GM12874 (cell line): Measurements from ENCODE around the gene ASAP2.

Experiments
- CTCF ChIP-seq: IDR thresholded peaks from 2 replicates; pipeline ENCODE4 v1.5.1; 2011; ENCODE audit warnings: low read depth, mild to moderate bottlenecking, control low read depth, low read length, moderate library complexity; ENCODE audit not compliant: insufficient read depth

Gene ASAP2

GRCh38 chr2:9268301-9269080 is 61.9 kb downstream of the ASAP2 start:
- no peak for TF ChIP-seq CTCF

DNA sequence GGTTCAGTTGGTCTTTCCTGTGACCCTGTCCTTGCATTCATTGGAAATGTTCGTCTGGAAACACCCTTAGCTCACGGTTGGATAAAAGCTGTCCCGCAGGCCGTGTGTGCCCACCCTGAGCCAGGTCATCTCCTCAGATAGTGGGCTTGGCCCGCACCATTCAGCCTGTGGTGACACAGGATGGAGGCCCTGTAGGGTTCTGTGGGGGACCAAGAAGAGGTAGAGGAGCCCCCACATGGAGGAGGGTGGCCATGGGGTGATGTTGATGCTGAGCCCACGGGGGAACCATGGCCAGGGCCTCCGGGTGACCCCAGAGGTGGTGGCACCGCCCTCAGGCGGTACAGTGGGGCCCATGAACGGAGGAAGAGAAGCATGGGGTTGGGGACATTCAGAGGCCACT is 62.7 kb downstream of the ASAP2 start:
- no peak for TF ChIP-seq CTCF

- TF ChIP-seq CTCF: no peak
Measured at GRCh38 chr2:9269695-9270360, 63.2 kb downstream of the ASAP2 start.

- no peak for TF ChIP-seq CTCF
Measured at GRCh38 chr2:9271091-9271490, 64.5 kb downstream of the ASAP2 start.

- no peak for TF ChIP-seq CTCF
Measured at GRCh38 chr2:9271691-9272090, 65.1 kb downstream of the ASAP2 start.

GRCh38 chr2:9273486-9274130 is 67.0 kb downstream of the ASAP2 start:
- no peak for TF ChIP-seq CTCF

DNA sequence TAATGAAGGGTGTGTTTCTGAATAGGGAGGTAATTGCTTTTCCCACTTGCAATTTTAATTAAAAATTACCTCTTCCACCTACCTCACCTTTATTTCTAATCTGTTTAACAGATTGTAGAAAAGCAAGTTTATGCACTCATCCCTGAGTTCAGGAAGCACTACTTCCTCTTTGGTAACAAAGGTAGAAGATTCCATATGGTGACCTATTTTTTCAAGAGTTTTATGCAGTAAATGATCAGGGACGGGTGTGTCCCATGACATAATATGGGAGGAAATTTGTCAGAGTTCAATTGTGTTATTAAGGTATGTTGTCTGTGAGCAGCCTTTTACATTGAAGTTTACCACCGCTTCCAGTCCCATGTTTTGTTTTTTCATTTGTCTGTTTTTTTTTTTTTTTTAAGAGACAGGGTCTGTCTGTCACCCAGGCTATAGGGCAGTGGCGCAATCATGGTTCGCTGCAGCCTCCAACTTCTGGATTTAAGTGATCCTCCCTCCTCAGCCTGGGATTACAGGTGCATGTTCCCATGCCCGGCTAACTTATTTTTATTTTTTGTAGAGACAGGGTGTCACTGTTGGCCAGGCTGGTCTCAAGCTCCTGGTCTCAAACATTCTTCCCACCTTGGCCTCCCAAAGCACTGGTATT is 68.2 kb downstream of the ASAP2 start:
- TF ChIP-seq CTCF: no peak
